ENCODE data around the gene PGAM4.
"Not testable (repeated sequence)": the region's sequence is repeated elsewhere in the genome, so short reads cannot be mapped to it uniquely, and the experiment has no call there.

PGAM4 gene

DNA sequence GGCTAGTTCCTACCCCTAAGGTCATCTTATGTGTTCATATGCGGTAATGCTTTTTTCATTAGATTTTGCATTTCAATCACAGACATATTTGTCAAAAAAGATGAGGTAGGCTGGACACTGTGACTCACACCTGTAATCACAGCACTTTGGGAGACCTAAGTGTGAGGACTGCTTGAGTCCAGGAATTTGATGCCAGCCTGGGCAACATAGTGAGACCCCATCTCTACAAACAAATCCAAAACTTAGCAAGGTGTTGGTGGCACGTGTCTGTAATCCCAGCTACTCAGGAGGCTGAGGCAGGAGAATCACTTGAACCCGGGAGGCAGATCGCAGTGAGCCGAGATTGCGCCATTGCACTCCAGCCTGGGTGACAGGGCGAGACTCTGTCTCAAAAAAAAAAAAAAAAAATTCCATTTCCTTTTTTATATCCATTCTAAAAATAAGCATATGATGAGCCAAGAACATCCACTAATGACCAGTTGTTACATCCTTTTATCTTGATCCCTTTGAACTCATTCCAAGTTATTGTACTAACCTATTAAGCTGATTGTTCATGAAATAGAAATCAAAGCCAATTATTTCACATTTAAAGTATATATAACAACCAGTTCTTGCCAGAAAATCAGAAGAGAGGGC, 23.4 kb downstream of the PGAM4 start:
- H3K14ac ChIP-seq (ENCODE audit: low read length) = no peak overlapping the region
- H3K4ac ChIP-seq (ENCODE audit: low read depth, low read length) = no peak overlapping the region
- H3K18ac ChIP-seq (ENCODE audit: low read length) = no peak overlapping the region
- H3K36me3 ChIP-seq (ENCODE audit: control insufficient read depth in 1 of 2, insufficient read depth in 2 of 2, low read length in 2 of 2) = no peaks in the 10 kb centered on the region
- WGBS (ENCODE audit: extremely low coverage, insufficient coverage, insufficient read length) = no CpG with 5 or more reads among the region's 7 CpGs
- no peak overlapping the region for H3K23ac ChIP-seq (ENCODE audit: low read length)
- no peak overlapping the region for H4K91ac ChIP-seq (ENCODE audit: low read depth, low read length)
- no peak overlapping the region for H4K12ac ChIP-seq (ENCODE audit: low read depth, low read length)
- no peaks in the 10 kb centered on the region for H3K27me3 ChIP-seq (ENCODE audit: insufficient read depth, low read length)
- H2AFZ ChIP-seq (ENCODE audit: insufficient read depth, low read length, poor library complexity) = no peak overlapping the region
- no peak overlapping the region for H2BK5ac ChIP-seq (ENCODE audit: low read depth, low read length, poor library complexity)
- H2BK120ac ChIP-seq (ENCODE audit: insufficient read depth, low read length, poor library complexity) = no peak overlapping the region
- no peak overlapping the region for H3K4me3 ChIP-seq (ENCODE audit: low read depth, low read length)
- no peak overlapping the region for H4K8ac ChIP-seq (ENCODE audit: low read depth, low read length)
- no peak overlapping the region for H2BK12ac ChIP-seq (ENCODE audit: low read length)
- H3K4me2 ChIP-seq (ENCODE audit: low read length) = no peak overlapping the region
- no peaks in the 10 kb centered on the region for H3K79me2 ChIP-seq (ENCODE audit: control insufficient read depth, insufficient read depth, low read length, poor library complexity)
- no peaks in the 10 kb centered on the region for H3K9me3 ChIP-seq (ENCODE audit: insufficient read depth, low read depth, low read length)
- H3K79me1 ChIP-seq (ENCODE audit: low read length) = no peaks in the 10 kb centered on the region
- H3K9ac ChIP-seq (ENCODE audit: low read length) = no peak overlapping the region
- no peak for DNase-seq
- H3K27ac ChIP-seq (ENCODE audit: low read depth, low read length) = no peak overlapping the region
- H3K4me1 ChIP-seq (ENCODE audit: control insufficient read depth in 1 of 2, insufficient read depth in 2 of 2, low read length in 2 of 2) = no peaks in the 10 kb centered on the region
- no peak overlapping the region for H2AK5ac ChIP-seq (ENCODE audit: low read length)

DNA sequence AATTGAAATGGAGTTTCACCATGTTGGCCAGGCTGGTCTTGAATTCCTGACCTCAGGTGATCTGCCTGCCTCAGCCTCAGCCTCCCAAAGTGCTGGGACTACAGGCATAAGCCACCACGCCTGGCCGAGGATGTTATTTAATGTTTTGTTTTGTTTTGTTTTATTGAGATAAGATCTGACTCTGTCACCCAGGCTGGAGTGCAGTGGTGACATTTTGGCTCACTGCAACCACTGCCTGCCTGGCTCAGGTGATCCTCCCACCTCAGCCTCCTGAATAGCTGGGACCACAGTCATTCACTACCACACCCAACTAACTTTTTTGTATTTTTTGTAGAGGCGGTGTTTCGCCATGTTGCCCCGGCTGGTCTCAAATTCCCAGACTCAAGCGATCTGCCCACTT, 24.4 kb downstream of the PGAM4 start:
- not testable (repeated sequence) for H3K36me3 ChIP-seq (ENCODE audit: control insufficient read depth in 1 of 2, insufficient read depth in 2 of 2, low read length in 2 of 2); H2BK5ac ChIP-seq (ENCODE audit: low read depth, low read length, poor library complexity)
- WGBS (ENCODE audit: extremely low coverage, insufficient coverage, insufficient read length) = no CpG with 5 or more reads among the region's 6 CpGs

DNA sequence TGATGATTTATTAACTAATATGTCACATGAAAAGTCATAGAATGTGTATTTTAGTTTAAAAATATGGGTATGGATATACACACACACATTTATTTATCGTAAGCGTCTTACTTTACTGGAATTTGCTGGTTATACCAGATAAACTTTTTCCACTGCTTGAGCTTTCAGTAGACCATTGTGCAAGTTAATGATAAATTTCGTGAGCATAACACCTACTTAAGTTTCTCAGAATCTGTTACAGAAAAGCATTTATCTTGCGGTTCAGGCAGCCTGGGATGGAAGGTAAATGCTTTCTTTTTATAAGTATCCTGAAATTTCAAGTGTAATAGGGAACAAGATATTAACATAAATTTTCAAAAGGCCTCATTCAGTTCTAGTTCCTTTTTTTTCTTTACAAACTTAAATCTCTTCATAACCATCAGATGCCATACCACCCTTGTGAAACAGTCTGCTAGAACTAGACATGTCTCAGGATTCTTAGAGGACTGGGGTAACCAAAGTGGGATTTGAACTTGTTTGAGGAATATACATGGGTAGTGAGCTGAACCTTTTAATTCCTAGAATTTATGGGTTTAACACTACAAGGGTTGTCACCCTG, 31.3 kb downstream of the PGAM4 start:
- Histone ChIP-seq H4K91ac (ENCODE audit: low read depth, low read length) (no peak overlapping the region), H2BK5ac (ENCODE audit: low read depth, low read length, poor library complexity) (no peak overlapping the region), H3K9me3 (ENCODE audit: insufficient read depth, low read depth, low read length) (no peaks in the 10 kb centered on the region), H3K79me2 (ENCODE audit: control insufficient read depth, insufficient read depth, low read length, poor library complexity) (no peaks in the 10 kb centered on the region), H3K23ac (ENCODE audit: low read length) (no peak overlapping the region), H3K27me3 (ENCODE audit: insufficient read depth, low read length) (no peaks in the 10 kb centered on the region), H3K14ac (ENCODE audit: low read length) (no peak overlapping the region), H3K27ac (ENCODE audit: low read depth, low read length) (no peak overlapping the region), H2BK120ac (ENCODE audit: insufficient read depth, low read length, poor library complexity) (no peak overlapping the region), H2AFZ (ENCODE audit: insufficient read depth, low read length, poor library complexity) (no peak overlapping the region), H2BK12ac (ENCODE audit: low read length) (no peak overlapping the region), H3K36me3 (ENCODE audit: control insufficient read depth in 1 of 2, insufficient read depth in 2 of 2, low read length in 2 of 2) (no peaks in the 10 kb centered on the region), H3K4me3 (ENCODE audit: low read depth, low read length) (no peak overlapping the region), H3K4me2 (ENCODE audit: low read length) (no peak overlapping the region), H4K8ac (ENCODE audit: low read depth, low read length) (no peak overlapping the region), H3K9ac (ENCODE audit: low read length) (no peak overlapping the region), H3K18ac (ENCODE audit: low read length) (no peak overlapping the region), H3K4ac (ENCODE audit: low read depth, low read length) (no peak overlapping the region), H4K12ac (ENCODE audit: low read depth, low read length) (no peak overlapping the region), H3K4me1 (ENCODE audit: control insufficient read depth in 1 of 2, insufficient read depth in 2 of 2, low read length in 2 of 2) (no peaks in the 10 kb centered on the region), H2AK5ac (ENCODE audit: low read length) (no peak overlapping the region), H3K79me1 (ENCODE audit: low read length) (no peaks in the 10 kb centered on the region)
- no CpG with 5 or more reads among the region's 4 CpGs for WGBS (ENCODE audit: extremely low coverage, insufficient coverage, insufficient read length)
- DNase-seq = no peak

More for the DNA sequence above, 24.4 kb downstream of the PGAM4 start:
- not testable (repeated sequence) for H4K91ac ChIP-seq (ENCODE audit: low read depth, low read length); DNase-seq; H3K4me2 ChIP-seq (ENCODE audit: low read length); H3K23ac ChIP-seq (ENCODE audit: low read length); H4K12ac ChIP-seq (ENCODE audit: low read depth, low read length); H2BK120ac ChIP-seq (ENCODE audit: insufficient read depth, low read length, poor library complexity); H3K79me2 ChIP-seq (ENCODE audit: control insufficient read depth, insufficient read depth, low read length, poor library complexity); H2AFZ ChIP-seq (ENCODE audit: insufficient read depth, low read length, poor library complexity); H3K79me1 ChIP-seq (ENCODE audit: low read length); H3K9me3 ChIP-seq (ENCODE audit: insufficient read depth, low read depth, low read length); H3K9ac ChIP-seq (ENCODE audit: low read length); H3K27ac ChIP-seq (ENCODE audit: low read depth, low read length); H3K4ac ChIP-seq (ENCODE audit: low read depth, low read length); H3K4me3 ChIP-seq (ENCODE audit: low read depth, low read length); H4K8ac ChIP-seq (ENCODE audit: low read depth, low read length); H3K27me3 ChIP-seq (ENCODE audit: insufficient read depth, low read length); H3K14ac ChIP-seq (ENCODE audit: low read length); H3K4me1 ChIP-seq (ENCODE audit: control insufficient read depth in 1 of 2, insufficient read depth in 2 of 2, low read length in 2 of 2); H2AK5ac ChIP-seq (ENCODE audit: low read length); H2BK12ac ChIP-seq (ENCODE audit: low read length); H3K18ac ChIP-seq (ENCODE audit: low read length)

DNA sequence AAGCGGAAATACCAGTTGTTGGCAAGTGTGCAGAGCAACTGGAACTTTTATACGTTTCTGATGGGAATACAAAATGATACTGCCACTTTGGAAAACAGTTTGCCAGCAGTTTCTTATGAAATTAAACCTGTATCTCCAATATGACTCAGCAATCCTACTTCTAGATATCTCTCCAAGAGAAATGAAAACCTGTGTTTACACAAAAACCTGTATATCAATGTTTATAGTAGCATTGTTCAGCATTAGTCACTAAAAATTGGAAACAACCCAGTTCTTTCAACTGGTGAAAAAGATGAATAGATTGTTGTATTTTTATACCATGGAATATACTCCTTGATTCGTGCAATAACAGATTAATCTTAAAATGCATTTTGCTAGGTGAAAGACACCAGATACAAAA, 32.1 kb downstream of the PGAM4 start:
- Histone ChIP-seq H3K79me1 (ENCODE audit: low read length) (no peaks in the 10 kb centered on the region), H2BK5ac (ENCODE audit: low read depth, low read length, poor library complexity) (no peak overlapping the region), H3K18ac (ENCODE audit: low read length) (no peak overlapping the region), H2BK120ac (ENCODE audit: insufficient read depth, low read length, poor library complexity) (no peak overlapping the region), H3K4me1 (ENCODE audit: control insufficient read depth in 1 of 2, insufficient read depth in 2 of 2, low read length in 2 of 2) (no peaks in the 10 kb centered on the region), H3K27me3 (ENCODE audit: insufficient read depth, low read length) (no peaks in the 10 kb centered on the region), H2AK5ac (ENCODE audit: low read length) (no peak overlapping the region), H3K23ac (ENCODE audit: low read length) (no peak overlapping the region), H3K4ac (ENCODE audit: low read depth, low read length) (no peak overlapping the region), H2AFZ (ENCODE audit: insufficient read depth, low read length, poor library complexity) (no peak overlapping the region), H3K36me3 (ENCODE audit: control insufficient read depth in 1 of 2, insufficient read depth in 2 of 2, low read length in 2 of 2) (no peaks in the 10 kb centered on the region), H3K27ac (ENCODE audit: low read depth, low read length) (no peak overlapping the region), H3K79me2 (ENCODE audit: control insufficient read depth, insufficient read depth, low read length, poor library complexity) (no peaks in the 10 kb centered on the region), H3K14ac (ENCODE audit: low read length) (no peak overlapping the region), H3K9ac (ENCODE audit: low read length) (no peak overlapping the region), H2BK12ac (ENCODE audit: low read length) (no peak overlapping the region), H3K9me3 (ENCODE audit: insufficient read depth, low read depth, low read length) (no peaks in the 10 kb centered on the region), H3K4me2 (ENCODE audit: low read length) (no peak overlapping the region), H4K91ac (ENCODE audit: low read depth, low read length) (no peak overlapping the region), H4K12ac (ENCODE audit: low read depth, low read length) (no peak overlapping the region), H3K4me3 (ENCODE audit: low read depth, low read length) (no peak overlapping the region), H4K8ac (ENCODE audit: low read depth, low read length) (no peak overlapping the region)
- DNase-seq = no peak
- WGBS (ENCODE audit: extremely low coverage, insufficient coverage, insufficient read length) = no CpG with 5 or more reads among the region's 3 CpGs
